NOMO-1 treated with DMSO at 0.1 percent for 48 hours (cell line): ENCODE data around the gene ANKRD16.

Experiments
- DNase-seq: peaks from one replicate; lab custom pipeline; 2025; ENCODE audit not compliant: unreplicated experiment; lab: John Stamatoyannopoulos, UW

Gene ANKRD16

GRCh38 chr10:5812283-5813090, 77.2 kb downstream of the ANKRD16 start:
- DNase-seq: peak; percentile 44
